ENCODE data around the gene FERMT3. TPM values are rescaled to one million over a fixed set of nuclear protein-coding genes. Genes with fewer than 3 reads are reported as not detected.

The FERMT3 gene
- polyA plus RNA-seq, 1 of the 3 experiments (the other 2 are of a cell fraction), result 1.4 TPM

DNA sequence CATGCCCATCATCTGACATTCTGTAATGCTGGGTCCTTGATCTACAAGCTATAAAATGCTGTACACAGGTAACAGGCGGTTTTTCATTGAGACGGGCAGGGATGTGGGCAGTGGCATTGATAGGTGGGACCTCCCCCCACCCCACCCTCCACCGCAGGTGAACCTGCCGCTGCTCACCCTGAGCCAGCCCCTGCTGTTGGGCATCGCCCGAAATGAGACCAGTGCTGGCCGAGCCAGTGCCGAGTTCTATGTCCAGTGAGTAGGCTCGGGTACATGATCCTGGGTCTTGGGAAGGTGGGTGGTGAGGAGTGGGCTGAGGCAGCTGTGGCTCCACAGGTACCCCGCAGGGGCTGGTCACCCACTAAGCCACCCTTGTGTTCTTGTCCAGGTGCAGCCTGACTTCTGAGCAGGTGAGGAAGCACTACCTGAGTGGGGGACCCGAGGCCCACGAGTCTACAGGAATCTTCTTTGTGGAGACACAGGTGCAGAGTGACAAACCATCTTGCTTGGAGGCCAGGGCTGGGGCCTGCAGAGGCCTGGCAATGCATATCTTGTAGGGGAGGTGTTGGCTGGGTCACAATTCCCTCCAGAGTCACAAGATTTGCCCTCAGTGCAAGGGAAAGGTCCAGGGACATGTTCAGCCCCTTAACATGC is 22.7 kb downstream of the FERMT3 start:
- Histone ChIP-seq H2AFZ (ENCODE audit: low read depth) (no peak overlapping the region), H3K9me3 (no peaks in the 10 kb centered on the region), H3K4me3 (ENCODE audit: low read depth in 2 of 2, low read length in 1 of 2) (no peak overlapping the region), H3F3A (replicated peaks; ENCODE audit: insufficient read depth) (peaks cover 20% of the 10 kb centered on the region), H3K36me3 (replicated peaks in 1 of 2; ENCODE audit: control insufficient read depth in 1 of 2, insufficient read depth in 2 of 2, low read length in 1 of 2) (peaks cover 0 to 4% of the 10 kb centered on the region in 2 experiments), H3K9me2 (no peaks in the 10 kb centered on the region), H3K27me3 (ENCODE audit: insufficient read depth) (no peaks in the 10 kb centered on the region), H3K79me2 (ENCODE audit: insufficient read depth) (peaks cover 50% of the 10 kb centered on the region), H3K27ac (ENCODE audit: low read depth in 2 of 2, low read length in 1 of 2) (peak overlapping the region in 1 of 2 experiments; percentile 60; a peak in 2 of 4 replicates), H3K9ac (no peak overlapping the region), H3K4me1 (ENCODE audit: control insufficient read depth in 1 of 2, insufficient read depth in 2 of 2, low read depth in 1 of 2, low read length in 1 of 2) (peaks cover 15 to 58% of the 10 kb centered on the region in 2 experiments; a peak in 2 of 4 replicates), H4K20me1 (ENCODE audit: insufficient read depth) (no peaks in the 10 kb centered on the region), H3K4me2 (peak overlapping the region; percentile 90; the same call in 1 of the 2 replicates)
- TF ChIP-seq FOXJ3 (CRISPR knock-in tag; IDR thresholded peaks at IDR 0.05) (no peak), TAF1 (IDR thresholded peaks at IDR 0.05; ENCODE audit: borderline replicate concordance, low read depth, low read length) (no peak), RXRA (IDR thresholded peaks at IDR 0.05; ENCODE audit: borderline replicate concordance, low read depth) (no peak), POLR2AphosphoS5 (IDR thresholded peaks at IDR 0.05; ENCODE audit: low read depth, low read length) (no peak; the same call in 1 of the 2 replicates), NFIC (IDR thresholded peaks at IDR 0.05; ENCODE audit: borderline replicate concordance) (no peak)
- TF ChIP-seq, protein P1, sequence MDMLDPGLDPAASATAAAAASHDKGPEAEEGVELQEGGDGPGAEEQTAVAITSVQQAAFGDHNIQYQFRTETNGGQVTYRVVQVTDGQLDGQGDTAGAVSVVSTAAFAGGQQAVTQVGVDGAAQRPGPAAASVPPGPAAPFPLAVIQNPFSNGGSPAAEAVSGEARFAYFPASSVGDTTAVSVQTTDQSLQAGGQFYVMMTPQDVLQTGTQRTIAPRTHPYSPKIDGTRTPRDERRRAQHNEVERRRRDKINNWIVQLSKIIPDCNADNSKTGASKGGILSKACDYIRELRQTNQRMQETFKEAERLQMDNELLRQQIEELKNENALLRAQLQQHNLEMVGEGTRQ (IDR thresholded peaks at IDR 0.05; ENCODE audit: borderline replicate concordance, low read depth, low read length), result no peak
- TF ChIP-seq, protein P2, sequence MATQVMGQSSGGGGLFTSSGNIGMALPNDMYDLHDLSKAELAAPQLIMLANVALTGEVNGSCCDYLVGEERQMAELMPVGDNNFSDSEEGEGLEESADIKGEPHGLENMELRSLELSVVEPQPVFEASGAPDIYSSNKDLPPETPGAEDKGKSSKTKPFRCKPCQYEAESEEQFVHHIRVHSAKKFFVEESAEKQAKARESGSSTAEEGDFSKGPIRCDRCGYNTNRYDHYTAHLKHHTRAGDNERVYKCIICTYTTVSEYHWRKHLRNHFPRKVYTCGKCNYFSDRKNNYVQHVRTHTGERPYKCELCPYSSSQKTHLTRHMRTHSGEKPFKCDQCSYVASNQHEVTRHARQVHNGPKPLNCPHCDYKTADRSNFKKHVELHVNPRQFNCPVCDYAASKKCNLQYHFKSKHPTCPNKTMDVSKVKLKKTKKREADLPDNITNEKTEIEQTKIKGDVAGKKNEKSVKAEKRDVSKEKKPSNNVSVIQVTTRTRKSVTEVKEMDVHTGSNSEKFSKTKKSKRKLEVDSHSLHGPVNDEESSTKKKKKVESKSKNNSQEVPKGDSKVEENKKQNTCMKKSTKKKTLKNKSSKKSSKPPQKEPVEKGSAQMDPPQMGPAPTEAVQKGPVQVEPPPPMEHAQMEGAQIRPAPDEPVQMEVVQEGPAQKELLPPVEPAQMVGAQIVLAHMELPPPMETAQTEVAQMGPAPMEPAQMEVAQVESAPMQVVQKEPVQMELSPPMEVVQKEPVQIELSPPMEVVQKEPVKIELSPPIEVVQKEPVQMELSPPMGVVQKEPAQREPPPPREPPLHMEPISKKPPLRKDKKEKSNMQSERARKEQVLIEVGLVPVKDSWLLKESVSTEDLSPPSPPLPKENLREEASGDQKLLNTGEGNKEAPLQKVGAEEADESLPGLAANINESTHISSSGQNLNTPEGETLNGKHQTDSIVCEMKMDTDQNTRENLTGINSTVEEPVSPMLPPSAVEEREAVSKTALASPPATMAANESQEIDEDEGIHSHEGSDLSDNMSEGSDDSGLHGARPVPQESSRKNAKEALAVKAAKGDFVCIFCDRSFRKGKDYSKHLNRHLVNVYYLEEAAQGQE (IDR thresholded peaks at IDR 0.05; ENCODE audit: low read depth, low read length), result no peak
- ChIA-PET CTCF (no interaction called here), POLR2A (interaction anchor here (0.8 kb wide), 1 partner anchor 9 kb away, joined by 3 read pairs; no protein-coding TSS in a partner anchor)
- no peak for DNase-seq
- WGBS (ENCODE audit: low lambda C conversion rate), result 90% methylated on average over 3 of the region's 12 CpGs

- no peaks in the 10 kb centered on the region for H4K20me1 ChIP-seq (ENCODE audit: insufficient read depth)
- peak overlapping the region; percentile 54 to 60; a peak in 3 of 4 replicates for H3K27ac ChIP-seq (ENCODE audit: low read depth in 2 of 2, low read length in 1 of 2)
- H3K9me3 ChIP-seq, result no peaks in the 10 kb centered on the region
- ChIA-PET POLR2A (interaction anchor here (0.8 to 1.2 kb wide), 2 partner anchors 10 to 11 kb away, joined by 3 read pairs; partner anchors contain the start of gene FKBP2), CTCF (interaction anchor here (1.5 kb wide), 1 partner anchor 16 kb away, joined by 5 read pairs; no protein-coding TSS in a partner anchor)
- no peak overlapping the region for H2AFZ ChIP-seq (ENCODE audit: low read depth)
- H3K36me3 ChIP-seq (replicated peaks in 1 of 2; ENCODE audit: control insufficient read depth in 1 of 2, insufficient read depth in 2 of 2, low read length in 1 of 2), result peaks cover 0 to 4% of the 10 kb centered on the region in 2 experiments
- WGBS (ENCODE audit: low lambda C conversion rate), result 74% methylated on average over 13 of the region's 13 CpGs
- peak overlapping the region; percentile 90 for H3K4me2 ChIP-seq
- no peaks in the 10 kb centered on the region for H3K9me2 ChIP-seq
- peaks cover 50% of the 10 kb centered on the region for H3K79me2 ChIP-seq (ENCODE audit: insufficient read depth)
- peak overlapping the region; percentile 73 to 75 for H3K4me3 ChIP-seq (ENCODE audit: low read depth in 2 of 2, low read length in 1 of 2)
- H3F3A ChIP-seq (replicated peaks; ENCODE audit: insufficient read depth), result peaks cover 20% of the 10 kb centered on the region
- no peak overlapping the region for H3K9ac ChIP-seq
- H3K4me1 ChIP-seq (ENCODE audit: control insufficient read depth in 1 of 2, insufficient read depth in 2 of 2, low read depth in 1 of 2, low read length in 1 of 2), result peaks cover 15 to 54% of the 10 kb centered on the region in 2 experiments; a peak in 2 of 4 replicates
- no peak for DNase-seq
- no peaks in the 10 kb centered on the region for H3K27me3 ChIP-seq (ENCODE audit: insufficient read depth)
- TF ChIP-seq JUND (IDR thresholded peaks at IDR 0.05) (0 out of 2 replicates have a peak, but pooled peaks have one; percentile 3), MEF2A (IDR thresholded peaks at IDR 0.05; ENCODE audit: borderline replicate concordance, low read depth) (no peak)
Measured at GRCh38 chr11:64229744-64230170, 23.2 kb downstream of the FERMT3 start.

Data from SK-N-SH (cell line).